Measurements from ENCODE around the gene MRPS22.

Gene MRPS22

DNA sequence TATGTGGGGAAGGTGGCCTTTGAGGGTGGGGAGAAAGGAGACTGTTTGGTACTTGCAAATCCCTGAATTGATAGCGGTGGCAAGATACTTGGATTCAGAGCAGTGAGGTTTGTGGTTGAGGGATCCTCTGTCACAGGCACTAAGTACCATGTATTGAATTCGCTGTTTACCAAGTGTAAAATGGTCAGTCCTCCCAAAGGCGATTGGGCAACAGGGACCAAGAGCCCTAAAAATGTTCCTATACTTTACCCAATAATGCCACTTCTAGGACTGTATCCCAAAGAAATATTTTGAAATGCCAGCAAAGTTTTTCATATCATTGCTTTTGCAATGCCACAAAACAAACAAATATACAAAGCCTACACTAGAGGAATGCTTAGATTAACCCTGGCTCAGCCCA is 43.4 kb upstream of the MRPS22 start:
- Histone ChIP-seq H3K27ac (no peak overlapping the region), H3K9me3 (ENCODE audit: severe bottlenecking) (no peaks in the 10 kb centered on the region), H3K4me3 (ENCODE audit: low read depth, low read length) (no peak overlapping the region), H3K36me3 (no peaks in the 10 kb centered on the region), H3K27me3 (ENCODE audit: insufficient read depth, low read depth, severe bottlenecking) (no peaks in the 10 kb centered on the region)
- DNase-seq: no peak
- no peak for TF ChIP-seq CTCF (IDR thresholded peaks at IDR 0.05; ENCODE audit: low read depth, low read length)

DNA sequence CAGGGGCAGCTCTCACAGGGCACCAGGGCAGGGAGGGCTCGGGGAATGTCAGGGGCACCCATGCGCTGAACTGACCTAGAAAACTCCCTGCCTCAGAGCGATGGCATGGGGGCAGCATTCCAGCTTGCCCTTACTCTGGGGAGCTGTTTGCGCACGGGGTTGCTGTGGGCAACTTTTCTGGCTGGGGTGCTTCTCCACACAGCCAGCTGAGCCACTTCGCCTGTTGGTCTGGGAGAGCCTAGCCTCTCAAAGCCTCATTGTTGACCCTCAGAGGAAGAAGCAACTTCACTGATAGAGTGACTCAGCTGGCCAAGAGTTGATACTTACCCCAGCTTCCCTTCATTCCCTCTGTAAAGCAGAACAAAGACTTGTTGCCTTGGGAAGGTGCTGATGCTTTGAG is 42.6 kb upstream of the MRPS22 start:
- H3K9me3 ChIP-seq (ENCODE audit: severe bottlenecking): no peaks in the 10 kb centered on the region
- H3K36me3 ChIP-seq: no peaks in the 10 kb centered on the region
- DNase-seq: no peak
- no peaks in the 10 kb centered on the region for H3K27me3 ChIP-seq (ENCODE audit: insufficient read depth, low read depth, severe bottlenecking)
- TF ChIP-seq CTCF (IDR thresholded peaks at IDR 0.05; ENCODE audit: low read depth, low read length): no peak
- no peak overlapping the region for H3K4me3 ChIP-seq (ENCODE audit: low read depth, low read length)
- H3K27ac ChIP-seq: no peak overlapping the region

- no peak for DNase-seq
- no peak for TF ChIP-seq CTCF (IDR thresholded peaks at IDR 0.05; ENCODE audit: low read depth, low read length)
- H3K36me3 ChIP-seq: no peaks in the 10 kb centered on the region
- H3K9me3 ChIP-seq (ENCODE audit: severe bottlenecking): no peaks in the 10 kb centered on the region
- no peak overlapping the region for H3K27ac ChIP-seq
- H3K27me3 ChIP-seq (ENCODE audit: insufficient read depth, low read depth, severe bottlenecking): no peaks in the 10 kb centered on the region
- H3K4me3 ChIP-seq (ENCODE audit: low read depth, low read length): no peak overlapping the region
Observed at GRCh38 chr3:139301654-139302053, 42.2 kb upstream of the MRPS22 start.

GRCh38 chr3:139302084-139302800 is 41.6 kb upstream of the MRPS22 start:
- no peaks in the 10 kb centered on the region for H3K36me3 ChIP-seq
- DNase-seq: no peak
- H3K27ac ChIP-seq: no peak overlapping the region
- H3K9me3 ChIP-seq (ENCODE audit: severe bottlenecking): no peaks in the 10 kb centered on the region
- no peak for TF ChIP-seq CTCF (IDR thresholded peaks at IDR 0.05; ENCODE audit: low read depth, low read length)
- H3K27me3 ChIP-seq (ENCODE audit: insufficient read depth, low read depth, severe bottlenecking): no peaks in the 10 kb centered on the region
- H3K4me3 ChIP-seq (ENCODE audit: low read depth, low read length): no peak overlapping the region

- no peak overlapping the region for H3K27ac ChIP-seq
- no peak for DNase-seq
Observed at GRCh38 chr3:139302801-139303113, 41.1 kb upstream of the MRPS22 start.

More at GRCh38 chr3:139302801-139303113, 41.1 kb upstream of the MRPS22 start:
- Histone ChIP-seq H3K4me3 (ENCODE audit: low read depth, low read length) (no peak overlapping the region), H3K27me3 (ENCODE audit: insufficient read depth, low read depth, severe bottlenecking) (no peaks in the 10 kb centered on the region), H3K9me3 (ENCODE audit: severe bottlenecking) (no peaks in the 10 kb centered on the region), H3K36me3 (no peaks in the 10 kb centered on the region)
- no peak for TF ChIP-seq CTCF (IDR thresholded peaks at IDR 0.05; ENCODE audit: low read depth, low read length)

Data from WERI-Rb-1 (cell line).